B cell (primary cell): Measurements from ENCODE around the gene SEMA6A.

Experiments
- CTCF ChIP-seq: fragments of 200-600 bp; IDR thresholded peaks from one replicate; pipeline ENCODE4 v1.8.0; 2022; ENCODE audit warnings: antibody characterized with exemption, mild to moderate bottlenecking
- EZH2 ChIP-seq: IDR thresholded peaks from 2 replicates; pipeline ENCODE4 v1.6.1; 2012; ENCODE audit warnings: borderline replicate concordance, low read depth, mild to moderate bottlenecking, moderate library complexity, low read length; ENCODE audit not compliant: insufficient read depth, poor library complexity, severe bottlenecking

GRCh38 chr5:116498503-116499048 lies 76.0 kb downstream of the SEMA6A start:
- no peak for TF ChIP-seq CTCF
- no peak for TF ChIP-seq EZH2
